Liver (tissue), 9 donors: ENCODE results near the gene SRD5A1. TPM values are rescaled to one million over a fixed set of nuclear protein-coding genes. Genes with fewer than 3 reads are reported as not detected.
"Not testable (repeated sequence)": the region's sequence is repeated elsewhere in the genome, so short reads cannot be mapped to it uniquely, and the experiment has no call there.

Experiments
- DNase-seq: peaks from one replicate; pipeline ENCODE4 v3.0.0-alpha.2; 2017; ENCODE audit warnings: low spot score
- H3K27ac ChIP-seq, 2 donors: one replicate each; pipeline ENCODE4 v1.7.0; 2013; ENCODE audit warnings: inconsistent platforms in 2 of 2, low read length in 2 of 2, control low read depth in 1 of 2, low read depth in 1 of 2, mild to moderate bottlenecking in 1 of 2
- H3K27me3 ChIP-seq, 4 donors: one replicate each; pipeline versions ENCODE4 v1.6.1 to v1.7.0; 2013; ENCODE audit warnings: low read length in 3 of 4, inconsistent platforms in 1 of 4, mild to moderate bottlenecking in 1 of 4, moderate library complexity in 1 of 4; ENCODE audit not compliant: control insufficient read depth in 4 of 4, insufficient read depth in 4 of 4
- H3K36me3 ChIP-seq, 4 donors: one replicate each; pipeline versions ENCODE4 v1.6.1 to v1.7.0; 2013; ENCODE audit warnings: low read length in 3 of 4, mild to moderate bottlenecking in 3 of 4, low read depth in 1 of 4, moderate library complexity in 1 of 4; ENCODE audit not compliant: control insufficient read depth in 4 of 4, insufficient read depth in 3 of 4
- H3K4me1 ChIP-seq, 4 donors: one replicate each; pipeline versions ENCODE4 v1.6.1 to v1.7.0; 2013; ENCODE audit warnings: low read length in 3 of 4, mild to moderate bottlenecking in 3 of 4, moderate library complexity in 1 of 4; ENCODE audit not compliant: control insufficient read depth in 4 of 4, insufficient read depth in 4 of 4
- H3K4me3 ChIP-seq, 3 donors: one replicate each; pipeline versions ENCODE4 v1.6.1 to v1.7.0; 2013; ENCODE audit warnings: low read length in 3 of 3, control low read depth in 1 of 3, low read depth in 1 of 3, mild to moderate bottlenecking in 1 of 3
- H3K9ac ChIP-seq, 2 donors: one replicate each; pipeline ENCODE4 v1.7.0; 2013; ENCODE audit warnings: low read length in 2 of 2, mild to moderate bottlenecking in 2 of 2, moderate library complexity in 2 of 2, control low read depth in 1 of 2, low read depth in 1 of 2
- H3K9me3 ChIP-seq, 4 donors: one replicate each; pipeline versions ENCODE4 v1.6.1 to v1.7.0; 2013; ENCODE audit warnings: low read length in 3 of 4; ENCODE audit not compliant: control insufficient read depth in 4 of 4
- FOXA1 ChIP-seq: IDR thresholded peaks from 2 replicates; pipeline ENCODE4 v1.6.1; 2016; ENCODE audit warnings: antibody characterized with exemption
- FOXA2 ChIP-seq: IDR thresholded peaks from 2 replicates; pipeline ENCODE4 v1.6.1; 2016; ENCODE audit warnings: antibody characterized with exemption
- HNF4G ChIP-seq: IDR thresholded peaks from 2 replicates; pipeline ENCODE4 v1.6.1; 2016; ENCODE audit warnings: antibody characterized with exemption
- JUND ChIP-seq, 2 donors: IDR thresholded peaks; 2 replicates each; pipeline ENCODE4 v1.6.1; 2016; ENCODE audit warnings: antibody characterized with exemption in 2 of 2
- NR2F2 ChIP-seq: IDR thresholded peaks from 2 replicates; pipeline ENCODE4 v1.6.1; 2016; ENCODE audit warnings: antibody characterized with exemption
- RAD21 ChIP-seq, 2 donors: IDR thresholded peaks; 2 replicates each; pipeline ENCODE4 v1.6.1; 2016; ENCODE audit warnings: antibody characterized with exemption in 2 of 2, mild to moderate bottlenecking in 2 of 2
- TAF1 ChIP-seq: conservative IDR thresholded peaks from 2 replicates; pipeline ENCODE4 v1.6.1; 2016; ENCODE audit warnings: antibody characterized with exemption, mild to moderate bottlenecking
- WGBS: extraction: QIAGEN DNeasy Blood & Tissue Kit; methylation state at CpG from one replicate; pipeline ENCODE4 v1.1.7; 2013; 5-methylcytosine and 5-hydroxymethylcytosine counted together
- polyA plus RNA-seq, 2 donors: library from polyadenylated mRNA; stranded (reverse) in 1 of 2; unstranded in 1 of 2; fragments of 200-250 nt in 1 of 2; fragments of >200 nt in 1 of 2; fragmentation: Nextera tagmentation in 1 of 2; extraction: Ambion mirVana in 1 of 2; gene quantifications; one replicate each; pipeline versions ENCODE4 v1.2.1 to v1.2.3, GENCODE V29; 2013 to 2015
- total RNA-seq, 2 donors: library from RNA; depleted of rRNA; stranded (reverse); fragments of >200 nt; gene quantifications; one replicate each; pipeline ENCODE4 v1.2.3, GENCODE V29; 2014
- TF ChIP-seq, protein P1 (sequence below): IDR thresholded peaks from 2 replicates; pipeline ENCODE4 v1.6.1; 2016; ENCODE audit warnings: antibody characterized with exemption, mild to moderate bottlenecking
- TF ChIP-seq, protein P2 (sequence below): fragments of 150-350 bp; IDR thresholded peaks from 2 replicates; pipeline ENCODE4 v1.5.1; 2017; ENCODE audit warnings: improper control_type of control experiment, low read depth, low read length; ENCODE audit not compliant: missing input control
- TF ChIP-seq, protein P3 (sequence below): IDR thresholded peaks from 2 replicates; pipeline ENCODE4 v1.6.1; 2016; ENCODE audit warnings: antibody characterized with exemption
- donor health status: healthy.
- donor health status: healthy.
- donor health status: healthy.
- donor health status: healthy.
- donor health status: healthy.

Gene SRD5A1
- total and polyA plus RNA-seq, 4 donors, result 6.3 to 87.0 (median 47.7) TPM

DNA sequence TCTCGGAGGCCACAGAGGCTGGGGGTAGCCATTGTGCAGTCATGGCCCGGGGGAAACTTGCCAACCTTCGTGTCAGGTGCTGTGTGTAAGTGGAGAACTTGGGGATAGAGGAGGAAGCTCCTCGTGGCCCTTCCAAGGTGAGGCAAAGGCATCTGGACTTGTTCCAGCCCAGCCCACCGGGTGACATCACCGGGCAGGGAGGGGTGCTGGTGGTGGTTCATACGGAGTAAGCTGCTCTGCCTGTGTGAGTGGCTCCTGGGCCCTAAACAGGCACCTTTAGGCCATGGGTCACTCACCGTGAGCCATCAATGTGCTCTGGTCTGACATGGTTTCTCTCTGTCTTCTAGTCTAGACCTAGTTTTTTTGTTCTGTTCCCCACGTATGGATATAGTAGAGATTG is 35.5 kb downstream of the SRD5A1 start:
- not testable (repeated sequence) for H3K9ac ChIP-seq, H3K27me3 ChIP-seq, H3K4me3 ChIP-seq, H3K27ac ChIP-seq, H3K9me3 ChIP-seq, H3K4me1 ChIP-seq, DNase-seq
- 88% methylated on average over 9 of the region's 9 CpGs for WGBS
- peaks cover 2 to 16% (median 14%) of the 10 kb centered on the region in 4 donors for H3K36me3 ChIP-seq

DNA sequence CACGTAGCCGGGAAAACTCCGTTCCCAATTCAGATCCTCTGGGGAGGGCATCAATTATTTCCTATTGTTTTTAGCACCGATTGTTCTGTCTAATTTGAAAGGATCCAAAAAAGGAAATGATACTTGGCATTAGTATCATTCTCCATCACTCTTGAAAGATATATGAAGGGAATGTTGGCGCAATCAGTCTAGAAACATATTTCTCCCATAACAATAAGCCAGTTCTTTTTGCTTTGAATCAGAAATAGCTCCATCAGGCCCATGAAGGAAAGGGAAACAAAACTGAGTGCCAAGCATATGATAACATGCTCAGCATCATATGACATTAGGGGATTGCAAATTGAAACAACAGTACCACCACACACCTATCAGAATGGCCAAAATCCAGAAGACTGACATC is 39.8 kb downstream of the SRD5A1 start:
- WGBS, result 88% methylated on average over 5 of the region's 5 CpGs
- peaks cover 2 to 10% (median 7%) of the 10 kb centered on the region in 4 donors for H3K36me3 ChIP-seq
- TF ChIP-seq, protein P1, sequence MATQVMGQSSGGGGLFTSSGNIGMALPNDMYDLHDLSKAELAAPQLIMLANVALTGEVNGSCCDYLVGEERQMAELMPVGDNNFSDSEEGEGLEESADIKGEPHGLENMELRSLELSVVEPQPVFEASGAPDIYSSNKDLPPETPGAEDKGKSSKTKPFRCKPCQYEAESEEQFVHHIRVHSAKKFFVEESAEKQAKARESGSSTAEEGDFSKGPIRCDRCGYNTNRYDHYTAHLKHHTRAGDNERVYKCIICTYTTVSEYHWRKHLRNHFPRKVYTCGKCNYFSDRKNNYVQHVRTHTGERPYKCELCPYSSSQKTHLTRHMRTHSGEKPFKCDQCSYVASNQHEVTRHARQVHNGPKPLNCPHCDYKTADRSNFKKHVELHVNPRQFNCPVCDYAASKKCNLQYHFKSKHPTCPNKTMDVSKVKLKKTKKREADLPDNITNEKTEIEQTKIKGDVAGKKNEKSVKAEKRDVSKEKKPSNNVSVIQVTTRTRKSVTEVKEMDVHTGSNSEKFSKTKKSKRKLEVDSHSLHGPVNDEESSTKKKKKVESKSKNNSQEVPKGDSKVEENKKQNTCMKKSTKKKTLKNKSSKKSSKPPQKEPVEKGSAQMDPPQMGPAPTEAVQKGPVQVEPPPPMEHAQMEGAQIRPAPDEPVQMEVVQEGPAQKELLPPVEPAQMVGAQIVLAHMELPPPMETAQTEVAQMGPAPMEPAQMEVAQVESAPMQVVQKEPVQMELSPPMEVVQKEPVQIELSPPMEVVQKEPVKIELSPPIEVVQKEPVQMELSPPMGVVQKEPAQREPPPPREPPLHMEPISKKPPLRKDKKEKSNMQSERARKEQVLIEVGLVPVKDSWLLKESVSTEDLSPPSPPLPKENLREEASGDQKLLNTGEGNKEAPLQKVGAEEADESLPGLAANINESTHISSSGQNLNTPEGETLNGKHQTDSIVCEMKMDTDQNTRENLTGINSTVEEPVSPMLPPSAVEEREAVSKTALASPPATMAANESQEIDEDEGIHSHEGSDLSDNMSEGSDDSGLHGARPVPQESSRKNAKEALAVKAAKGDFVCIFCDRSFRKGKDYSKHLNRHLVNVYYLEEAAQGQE, result no peak
- TF ChIP-seq, protein P2, sequence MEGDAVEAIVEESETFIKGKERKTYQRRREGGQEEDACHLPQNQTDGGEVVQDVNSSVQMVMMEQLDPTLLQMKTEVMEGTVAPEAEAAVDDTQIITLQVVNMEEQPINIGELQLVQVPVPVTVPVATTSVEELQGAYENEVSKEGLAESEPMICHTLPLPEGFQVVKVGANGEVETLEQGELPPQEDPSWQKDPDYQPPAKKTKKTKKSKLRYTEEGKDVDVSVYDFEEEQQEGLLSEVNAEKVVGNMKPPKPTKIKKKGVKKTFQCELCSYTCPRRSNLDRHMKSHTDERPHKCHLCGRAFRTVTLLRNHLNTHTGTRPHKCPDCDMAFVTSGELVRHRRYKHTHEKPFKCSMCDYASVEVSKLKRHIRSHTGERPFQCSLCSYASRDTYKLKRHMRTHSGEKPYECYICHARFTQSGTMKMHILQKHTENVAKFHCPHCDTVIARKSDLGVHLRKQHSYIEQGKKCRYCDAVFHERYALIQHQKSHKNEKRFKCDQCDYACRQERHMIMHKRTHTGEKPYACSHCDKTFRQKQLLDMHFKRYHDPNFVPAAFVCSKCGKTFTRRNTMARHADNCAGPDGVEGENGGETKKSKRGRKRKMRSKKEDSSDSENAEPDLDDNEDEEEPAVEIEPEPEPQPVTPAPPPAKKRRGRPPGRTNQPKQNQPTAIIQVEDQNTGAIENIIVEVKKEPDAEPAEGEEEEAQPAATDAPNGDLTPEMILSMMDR, result no peak
- TF ChIP-seq JUND (IDR thresholded peaks at IDR 0.05) (no peak), NR2F2 (no peak), FOXA2 (no peak), HNF4G (no peak)
- TF ChIP-seq, protein P3, sequence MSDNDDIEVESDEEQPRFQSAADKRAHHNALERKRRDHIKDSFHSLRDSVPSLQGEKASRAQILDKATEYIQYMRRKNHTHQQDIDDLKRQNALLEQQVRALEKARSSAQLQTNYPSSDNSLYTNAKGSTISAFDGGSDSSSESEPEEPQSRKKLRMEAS, result no peak
- H3K9me3 ChIP-seq, result peaks cover 0 to 2% (median 0%) of the 10 kb centered on the region in 4 donors
- H3K27me3 ChIP-seq, result no peaks in the 10 kb centered on the region
- no peak overlapping the region for H3K4me3 ChIP-seq
- H3K27ac ChIP-seq, result no peak overlapping the region
- no peaks in the 10 kb centered on the region for H3K4me1 ChIP-seq
- no peak for DNase-seq
- H3K9ac ChIP-seq, result no peak overlapping the region

DNA sequence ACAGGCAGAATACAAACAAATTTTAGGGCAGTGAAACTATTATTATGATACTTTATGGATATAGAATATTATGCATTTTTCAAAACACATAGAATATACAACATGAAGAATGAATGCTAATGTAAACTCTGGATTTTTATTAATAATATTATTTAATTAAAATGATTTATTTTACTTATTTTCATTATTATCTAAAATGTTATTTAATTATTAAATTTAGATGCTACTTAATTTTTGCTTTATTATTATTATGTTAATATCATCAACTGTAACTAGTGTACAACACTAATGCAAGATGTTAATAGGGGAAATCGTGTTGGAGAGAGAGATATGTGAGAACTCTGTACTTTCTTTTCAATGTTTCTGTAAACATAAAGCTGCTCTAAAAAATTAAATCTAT is 40.7 kb downstream of the SRD5A1 start:
- Histone ChIP-seq H3K4me3 (no peak overlapping the region), H3K27me3 (no peaks in the 10 kb centered on the region), H3K9ac (no peak overlapping the region), H3K9me3 (peaks cover 0 to 2% (median 0%) of the 10 kb centered on the region in 4 donors), H3K36me3 (peaks cover 2 to 10% (median 7%) of the 10 kb centered on the region in 4 donors), H3K27ac (no peak overlapping the region), H3K4me1 (peaks cover 0 to 3% (median 0%) of the 10 kb centered on the region in 4 donors)
- 96% methylated on average over 1 of the region's 1 CpG for WGBS
- DNase-seq, result no peak
- TF ChIP-seq TAF1, result no peak
- TF ChIP-seq FOXA1, result no peak
- TF ChIP-seq FOXA2, result no peak
- no peak for TF ChIP-seq RAD21 (IDR thresholded peaks at IDR 0.05)
